Measurements from ENCODE around the gene TSPOAP1.

TSPOAP1 gene

DNA sequence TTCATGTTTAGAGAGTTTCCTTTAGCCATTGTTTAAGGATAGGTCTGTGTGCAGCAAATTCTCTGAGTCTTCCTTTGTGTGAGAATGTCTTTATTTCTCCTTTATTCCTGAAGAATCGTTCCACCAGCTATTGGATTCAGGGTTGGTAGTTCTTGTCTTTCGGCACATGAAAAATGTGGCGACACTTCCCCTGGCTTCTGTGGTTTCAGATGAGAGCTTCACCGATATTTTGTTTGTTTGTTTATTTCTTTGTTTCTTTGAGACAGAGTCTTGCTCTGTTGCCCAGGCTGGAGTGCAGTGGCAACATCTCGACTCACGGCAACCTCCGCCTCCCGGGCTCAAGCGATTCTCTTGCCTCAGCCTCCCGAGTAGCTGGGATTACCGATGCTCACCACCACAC, 66.4 kb downstream of the TSPOAP1 start:
- DNase-seq (ENCODE audit: low spot score) = no peak

DNA sequence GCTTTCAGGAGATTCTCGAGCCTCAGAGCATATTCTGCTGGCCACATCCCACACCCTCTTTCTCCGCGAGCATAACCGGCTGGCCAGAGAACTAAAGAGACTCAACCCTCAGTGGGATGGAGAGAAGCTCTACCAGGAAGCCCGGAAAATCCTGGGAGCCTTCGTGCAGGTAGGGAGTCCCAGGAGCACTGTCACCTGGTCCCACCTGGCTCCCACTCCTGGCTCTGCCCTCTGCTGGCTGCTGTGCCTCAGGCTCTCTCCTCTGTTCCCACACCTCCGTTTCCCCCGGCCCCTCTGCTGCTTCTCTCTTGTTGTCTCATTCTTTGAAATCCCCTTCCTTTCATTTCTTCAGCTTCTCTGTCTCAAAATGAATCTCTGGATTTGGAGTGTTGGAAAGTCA, 73.8 kb downstream of the TSPOAP1 start:
- DNase-seq (ENCODE audit: low spot score) = no peak

GRCh38 chr17:58253082-58253481, 75.5 kb downstream of the TSPOAP1 start:
- DNase-seq (ENCODE audit: low spot score) = no peak

GRCh38 chr17:58252141-58252540, 76.5 kb downstream of the TSPOAP1 start:
- DNase-seq (ENCODE audit: low spot score) = no peak
